Kidney (tissue), 14 donors: ENCODE data around the gene TLX1. TPM values are rescaled to one million over a fixed set of nuclear protein-coding genes. Genes with fewer than 3 reads are reported as not detected.

ENCODE experiments used
- DNase-seq, 5 donors: peaks; one replicate each; pipeline ENCODE4 v3.0.0-alpha.2; 2013 to 2020
- FAIRE-seq: peaks from 2 replicates; lab custom pipeline; 2012; peaks lifted over from hg19 to GRCh38; lab: Jason Lieb, UNC
- H3K27ac ChIP-seq, 2 donors: one replicate each; pipeline ENCODE4 v1.7.0; 2013; ENCODE audit warnings: low read depth in 2 of 2, low read length in 2 of 2, inconsistent platforms in 1 of 2
- H3K27me3 ChIP-seq: one replicate; pipeline ENCODE4 v1.7.1; 2013; ENCODE audit warnings: low read length, inconsistent platforms; ENCODE audit not compliant: control insufficient read depth, insufficient read depth
- H3K36me3 ChIP-seq, 3 donors: one replicate each; pipeline versions ENCODE4 v1.7.0 to v1.7.1; 2013; ENCODE audit warnings: low read length in 3 of 3, control low read depth in 1 of 3, inconsistent platforms in 1 of 3; ENCODE audit not compliant: insufficient read depth in 3 of 3, control insufficient read depth in 2 of 3
- H3K4me1 ChIP-seq, 3 donors: one replicate each; pipeline versions ENCODE4 v1.7.0 to v1.7.1; 2013; ENCODE audit warnings: low read length in 3 of 3, inconsistent platforms in 1 of 3, low read depth in 1 of 3; ENCODE audit not compliant: control insufficient read depth in 2 of 3, insufficient read depth in 2 of 3
- H3K4me3 ChIP-seq, 3 donors: one replicate each; pipeline versions ENCODE4 v1.7.0 to v1.8.1; 2013; ENCODE audit warnings: low read length in 3 of 3, control low read depth in 1 of 3, inconsistent platforms in 1 of 3
- H3K9ac ChIP-seq, 3 donors: one replicate each; pipeline versions ENCODE4 v1.7.0 to v1.7.1; 2013; ENCODE audit warnings: low read length in 3 of 3, control low read depth in 1 of 3, inconsistent platforms in 1 of 3
- H3K9me3 ChIP-seq, 3 donors: one replicate each; pipeline versions ENCODE4 v1.7.0 to v1.7.1; 2013; ENCODE audit warnings: low read length in 3 of 3, control low read depth in 1 of 3, inconsistent platforms in 1 of 3; ENCODE audit not compliant: control insufficient read depth in 2 of 3, insufficient read depth in 1 of 3
- CTCF ChIP-seq: IDR thresholded peaks from 3 replicates; pipeline ENCODE4 v1.5.1; 2012; ENCODE audit warnings: mild to moderate bottlenecking, moderate library complexity, borderline replicate concordance; ENCODE audit not compliant: insufficient read depth; ENCODE audit errors: extremely low read depth
- intact Hi-C: fragments of 100-400 bp; cut with DNase I; formaldehyde crosslinking; loops from one replicate; pipeline ENCODE4 v1.11.1; 2022
- polyA plus RNA-seq: library from polyadenylated mRNA; stranded (reverse); fragments of 350-450 nt; fragmentation: Illumina TruSeq; extraction: RNeasy Lipid Tissue Mini Kit (QIAGEN cat#74804); gene quantifications from one replicate; pipeline ENCODE4 v1.2.3, GENCODE V29; 2014; ENCODE audit warnings: low read depth, low replicate concordance; ENCODE audit not compliant: insufficient read depth
- total RNA-seq: library from RNA; stranded (reverse); fragmentation: NEBNext Ultra II Directional; extraction: Animal tissue kit (Norgen Biotek cat#: 25700); gene quantifications from one replicate; pipeline ENCODE4 v1.2.1, GENCODE V29; 2021
- donor health status: control.
- donor health status: control.
- donor health status: control.
- donor health status: control.
- donor health status: control.
- donor health status: DM: yes; HTN: yes; CAD: no.
- donor health status: Normal renal cell carcinoma (clear cell type).

The TLX1 gene
- total and polyA plus RNA-seq, 2 donors from 2014 or later = not detected

GRCh38 chr10:101183458-101184183 lies 52.5 kb downstream of the TLX1 start:
- Histone ChIP-seq H3K4me3 (no peak overlapping the region), H3K27ac (no peak overlapping the region), H3K9ac (no peak overlapping the region), H3K36me3 (no peaks in the 10 kb centered on the region), H3K9me3 (no peaks in the 10 kb centered on the region), H3K4me1 (no peaks in the 10 kb centered on the region), H3K27me3 (no peaks in the 10 kb centered on the region)
- TF ChIP-seq CTCF = no peak
- no peak for DNase-seq
- no peak for FAIRE-seq
- intact Hi-C loops = no loop called here

Other genes starting within 250 kb of the TLX1 start
- 29.6 TPM for gene SLF2, start 218.3 kb upstream of the TLX1 start, total RNA-seq
- gene SLF2, start 218.3 kb upstream of the TLX1 start, polyA plus RNA-seq = 6.7 TPM
- gene SEMA4G, start 161.8 kb upstream of the TLX1 start, total RNA-seq = 6.1 TPM
- gene SEMA4G, start 161.8 kb upstream of the TLX1 start, polyA plus RNA-seq = 23.5 TPM
- gene MRPL43, start 143.8 kb upstream of the TLX1 start, total RNA-seq = 81.5 TPM
- gene MRPL43, start 143.8 kb upstream of the TLX1 start, polyA plus RNA-seq = 157 TPM
- 8.9 TPM for gene TWNK, start 143.8 kb upstream of the TLX1 start, total RNA-seq
- 3.8 TPM for gene TWNK, start 143.8 kb upstream of the TLX1 start, polyA plus RNA-seq
- 54.7 TPM for gene LZTS2, start 131.5 kb upstream of the TLX1 start, total RNA-seq
- gene LZTS2, start 131.5 kb upstream of the TLX1 start, polyA plus RNA-seq = 47.3 TPM
- 1.6 TPM for gene PDZD7, start 100.2 kb upstream of the TLX1 start, total RNA-seq
- 1.9 TPM for gene PDZD7, start 100.2 kb upstream of the TLX1 start, polyA plus RNA-seq
- gene SFXN3, start 100.1 kb upstream of the TLX1 start, total RNA-seq = 51.6 TPM
- gene SFXN3, start 100.1 kb upstream of the TLX1 start, polyA plus RNA-seq = 23.3 TPM
- 9.8 TPM for gene KAZALD1, start 69.3 kb upstream of the TLX1 start, total RNA-seq
- 9.7 TPM for gene KAZALD1, start 69.3 kb upstream of the TLX1 start, polyA plus RNA-seq
- not detected for gene LBX1, start 98.2 kb downstream of the TLX1 start, total RNA-seq
- gene LBX1, start 98.2 kb downstream of the TLX1 start, polyA plus RNA-seq = not detected
- gene BTRC, start 222.9 kb downstream of the TLX1 start, total RNA-seq = 18.0 TPM
- gene BTRC, start 222.9 kb downstream of the TLX1 start, polyA plus RNA-seq = 6.7 TPM